ENCODE results near the gene NFKBIE. TPM values are rescaled to one million over a fixed set of nuclear protein-coding genes. Genes with fewer than 3 reads are reported as not detected.

Gene NFKBIE
- total and polyA plus RNA-seq, 2 of the 13 experiments (the other 11 are each of a cell fraction or from before 2014, with no cell fraction given): 6.7 to 14.5 TPM

- TF ChIP-seq KDM5A (IDR thresholded peaks at IDR 0.05; ENCODE audit: borderline replicate concordance, low read length) (peak; percentile 64), ZNF414 (CRISPR knock-in tag; IDR thresholded peaks at IDR 0.05) (no peak), E2F2 (CRISPR knock-in tag; IDR thresholded peaks at IDR 0.05; ENCODE audit: borderline replicate concordance) (no peak), GATAD2A (CRISPR knock-in tag; IDR thresholded peaks at IDR 0.05) (peak; percentile 56; the same call in 1 of the 2 replicates), MED13 (CRISPR knock-in tag; IDR thresholded peaks at IDR 0.05) (no peak), STAT5B (CRISPR knock-in tag; IDR thresholded peaks at IDR 0.05) (no peak), PCBP1 (IDR thresholded peaks at IDR 0.05; ENCODE audit: borderline replicate concordance, low read depth, low read length) (no peak), KLF13 (CRISPR knock-in tag; IDR thresholded peaks at IDR 0.05) (no peak), SKI (IDR thresholded peaks at IDR 0.05; ENCODE audit: partially characterized antibody) (peak; percentile 10), ZBTB10 (CRISPR knock-in tag; IDR thresholded peaks at IDR 0.05; ENCODE audit: borderline replicate concordance) (no peak), JUND (CRISPR knock-in tag; IDR thresholded peaks at IDR 0.05) (no peak), AGO1 (IDR thresholded peaks at IDR 0.05; ENCODE audit: low read depth, low read length, poor library complexity, severe bottlenecking) (peak; percentile 33), SNAI1 (CRISPR knock-in tag; IDR thresholded peaks at IDR 0.05; ENCODE audit: borderline replicate concordance) (no peak), YEATS4 (CRISPR knock-in tag; IDR thresholded peaks at IDR 0.05; ENCODE audit: borderline replicate concordance) (no peak), SP5 (CRISPR knock-in tag; IDR thresholded peaks at IDR 0.05; ENCODE audit: borderline replicate concordance, low read depth) (peak; percentile 49)
- TF ChIP-seq, protein P1, sequence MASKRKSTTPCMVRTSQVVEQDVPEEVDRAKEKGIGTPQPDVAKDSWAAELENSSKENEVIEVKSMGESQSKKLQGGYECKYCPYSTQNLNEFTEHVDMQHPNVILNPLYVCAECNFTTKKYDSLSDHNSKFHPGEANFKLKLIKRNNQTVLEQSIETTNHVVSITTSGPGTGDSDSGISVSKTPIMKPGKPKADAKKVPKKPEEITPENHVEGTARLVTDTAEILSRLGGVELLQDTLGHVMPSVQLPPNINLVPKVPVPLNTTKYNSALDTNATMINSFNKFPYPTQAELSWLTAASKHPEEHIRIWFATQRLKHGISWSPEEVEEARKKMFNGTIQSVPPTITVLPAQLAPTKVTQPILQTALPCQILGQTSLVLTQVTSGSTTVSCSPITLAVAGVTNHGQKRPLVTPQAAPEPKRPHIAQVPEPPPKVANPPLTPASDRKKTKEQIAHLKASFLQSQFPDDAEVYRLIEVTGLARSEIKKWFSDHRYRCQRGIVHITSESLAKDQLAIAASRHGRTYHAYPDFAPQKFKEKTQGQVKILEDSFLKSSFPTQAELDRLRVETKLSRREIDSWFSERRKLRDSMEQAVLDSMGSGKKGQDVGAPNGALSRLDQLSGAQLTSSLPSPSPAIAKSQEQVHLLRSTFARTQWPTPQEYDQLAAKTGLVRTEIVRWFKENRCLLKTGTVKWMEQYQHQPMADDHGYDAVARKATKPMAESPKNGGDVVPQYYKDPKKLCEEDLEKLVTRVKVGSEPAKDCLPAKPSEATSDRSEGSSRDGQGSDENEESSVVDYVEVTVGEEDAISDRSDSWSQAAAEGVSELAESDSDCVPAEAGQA (IDR thresholded peaks at IDR 0.05; ENCODE audit: low read depth): 0 out of 2 replicates have a peak, but pooled peaks have one; percentile 9
- TF ChIP-seq, protein P1 (CRISPR knock-in tag; IDR thresholded peaks at IDR 0.05; ENCODE audit: borderline replicate concordance): no peak; the same call in 1 of the 2 replicates
- TF ChIP-seq, protein P2, sequence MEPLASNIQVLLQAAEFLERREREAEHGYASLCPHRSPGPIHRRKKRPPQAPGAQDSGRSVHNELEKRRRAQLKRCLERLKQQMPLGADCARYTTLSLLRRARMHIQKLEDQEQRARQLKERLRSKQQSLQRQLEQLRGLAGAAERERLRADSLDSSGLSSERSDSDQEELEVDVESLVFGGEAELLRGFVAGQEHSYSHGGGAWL (CRISPR knock-in tag; IDR thresholded peaks at IDR 0.05): peak; percentile 78; the same call in 1 of the 2 replicates
Observed at GRCh38 chr6:44265007-44265721, at the start of gene NFKBIE (continued).

Data from HepG2 (cell line).